Measurements from ENCODE around the gene CERCAM. TPM values are rescaled to one million over a fixed set of nuclear protein-coding genes. Genes with fewer than 3 reads are reported as not detected.
A peak's percentile ranks its signal among the peaks of the same experiment; 100 is the strongest.

Gene CERCAM
- total RNA-seq, 1 donor from 2014 or later = 14.0 TPM

- H3K9me3 ChIP-seq = no peaks in the 10 kb centered on the region
- no peaks in the 10 kb centered on the region for H3K36me3 ChIP-seq
- no peak for ATAC-seq
- no peak for TF ChIP-seq CTCF (IDR thresholded peaks at IDR 0.05)
- H3K27ac ChIP-seq = no peak overlapping the region
- H3K27me3 ChIP-seq = no peaks in the 10 kb centered on the region
- DNase-seq = no peak
- intact Hi-C loops (cut with DNase I) = no loop called here
- H3K4me3 ChIP-seq = no peak overlapping the region
- H3K4me1 ChIP-seq = no peaks in the 10 kb centered on the region
Observed at GRCh38 chr9:128448746-128449145, 28.1 kb downstream of the CERCAM start.

- Histone ChIP-seq H3K4me1 (peaks cover 7% of the 10 kb centered on the region), H3K4me3 (no peak overlapping the region), H3K36me3 (peaks cover 3% of the 10 kb centered on the region), H3K27me3 (no peaks in the 10 kb centered on the region), H3K27ac (no peak overlapping the region), H3K9me3 (no peaks in the 10 kb centered on the region)
- ATAC-seq (no peak), DNase-seq (no peak)
- TF ChIP-seq CTCF (IDR thresholded peaks at IDR 0.05) = no peak
- intact Hi-C loops (cut with DNase I) = no loop called here
Observed at GRCh38 chr9:128454991-128455390, 34.3 kb downstream of the CERCAM start.

GRCh38 chr9:128455849-128456612 is 35.4 kb downstream of the CERCAM start, which contains the start of gene ODF2:
Gene ODF2, plus strand, starts transcription at chr9:128456006. Its CDS starts 86 bp downstream, at chr9:128456092.
- peak; percentile 99 for DNase-seq
- ATAC-seq = peak; percentile 96
- Histone ChIP-seq H3K36me3 (peaks cover 13% of the 10 kb centered on the region), H3K27me3 (no peaks in the 10 kb centered on the region), H3K9me3 (no peaks in the 10 kb centered on the region), H3K4me3 (peak within 1 kb of the TSS; percentile 87), H3K27ac (peak within 1 kb of the TSS; percentile 73), H3K4me1 (peaks cover 7% of the 10 kb centered on the region)
- no peak for TF ChIP-seq CTCF (IDR thresholded peaks at IDR 0.05)
- intact Hi-C loops (cut with DNase I) = no loop called here

GRCh38 chr9:128456613-128457061 is 36.0 kb downstream of the CERCAM start:
- ATAC-seq = peak; percentile 83
- no peak for TF ChIP-seq CTCF (IDR thresholded peaks at IDR 0.05)
- DNase-seq = peak; percentile 80
- Histone ChIP-seq H3K27me3 (no peaks in the 10 kb centered on the region), H3K4me3 (peak overlapping the region; percentile 87), H3K36me3 (peaks cover 19% of the 10 kb centered on the region), H3K27ac (peak overlapping the region; percentile 73), H3K4me1 (peaks cover 7% of the 10 kb centered on the region), H3K9me3 (no peaks in the 10 kb centered on the region)
- intact Hi-C loops (cut with DNase I) = no loop called here

- H3K4me1 ChIP-seq = peaks cover 7% of the 10 kb centered on the region
- H3K36me3 ChIP-seq = peaks cover 25% of the 10 kb centered on the region
- DNase-seq (no peak), ATAC-seq (no peak)
- no peaks in the 10 kb centered on the region for H3K9me3 ChIP-seq
- intact Hi-C loops (cut with DNase I) = no loop called here
- peak overlapping the region; percentile 87 for H3K4me3 ChIP-seq
- H3K27me3 ChIP-seq = no peaks in the 10 kb centered on the region
- H3K27ac ChIP-seq = no peak overlapping the region
- no peak for TF ChIP-seq CTCF (IDR thresholded peaks at IDR 0.05)
Observed at GRCh38 chr9:128457207-128457606, 36.5 kb downstream of the CERCAM start.

Data from upper lobe of right lung (tissue), 1 donor.